ENCODE results near the gene SPOCK1.

Gene SPOCK1

GRCh38 chr5:137200906-137201700 lies 298.0 kb downstream of the SPOCK1 start:
- no peak for TF ChIP-seq FOXP2 (optimal IDR thresholded peaks at IDR 0.05; ENCODE audit: borderline replicate concordance, extremely low read depth, extremely low read length, insufficient read depth)
- TF ChIP-seq SIN3A (IDR thresholded peaks at IDR 0.05; ENCODE audit: borderline replicate concordance, insufficient read depth, low read length): no peak
- TF ChIP-seq POLR2AphosphoS5 (IDR thresholded peaks at IDR 0.05; ENCODE audit: low read depth, low read length): no peak
- TF ChIP-seq TAF1 (IDR thresholded peaks at IDR 0.05; ENCODE audit: borderline replicate concordance, insufficient read depth, low read length): no peak
- no peak for TF ChIP-seq REST (IDR thresholded peaks at IDR 0.05; ENCODE audit: insufficient read depth in 1 of 2, low read depth in 2 of 2, low read length in 2 of 2)

GRCh38 chr5:137199966-137200365 lies 299.2 kb downstream of the SPOCK1 start:
- TF ChIP-seq POLR2AphosphoS5 (IDR thresholded peaks at IDR 0.05; ENCODE audit: low read depth, low read length) (no peak), TAF1 (IDR thresholded peaks at IDR 0.05; ENCODE audit: borderline replicate concordance, insufficient read depth, low read length) (no peak), SIN3A (IDR thresholded peaks at IDR 0.05; ENCODE audit: borderline replicate concordance, insufficient read depth, low read length) (no peak), FOXP2 (optimal IDR thresholded peaks at IDR 0.05; ENCODE audit: borderline replicate concordance, extremely low read depth, extremely low read length, insufficient read depth) (no peak), REST (IDR thresholded peaks at IDR 0.05; ENCODE audit: insufficient read depth in 1 of 2, low read depth in 2 of 2, low read length in 2 of 2) (no peak)

- no peak for TF ChIP-seq TAF1 (IDR thresholded peaks at IDR 0.05; ENCODE audit: borderline replicate concordance, insufficient read depth, low read length)
- TF ChIP-seq POLR2AphosphoS5 (IDR thresholded peaks at IDR 0.05; ENCODE audit: low read depth, low read length): no peak
- TF ChIP-seq SIN3A (IDR thresholded peaks at IDR 0.05; ENCODE audit: borderline replicate concordance, insufficient read depth, low read length): no peak
- no peak for TF ChIP-seq REST (IDR thresholded peaks at IDR 0.05; ENCODE audit: insufficient read depth in 1 of 2, low read depth in 2 of 2, low read length in 2 of 2)
- TF ChIP-seq FOXP2 (optimal IDR thresholded peaks at IDR 0.05; ENCODE audit: borderline replicate concordance, extremely low read depth, extremely low read length, insufficient read depth): no peak
Observed at GRCh38 chr5:137199201-137199600, 299.9 kb downstream of the SPOCK1 start.

DNA sequence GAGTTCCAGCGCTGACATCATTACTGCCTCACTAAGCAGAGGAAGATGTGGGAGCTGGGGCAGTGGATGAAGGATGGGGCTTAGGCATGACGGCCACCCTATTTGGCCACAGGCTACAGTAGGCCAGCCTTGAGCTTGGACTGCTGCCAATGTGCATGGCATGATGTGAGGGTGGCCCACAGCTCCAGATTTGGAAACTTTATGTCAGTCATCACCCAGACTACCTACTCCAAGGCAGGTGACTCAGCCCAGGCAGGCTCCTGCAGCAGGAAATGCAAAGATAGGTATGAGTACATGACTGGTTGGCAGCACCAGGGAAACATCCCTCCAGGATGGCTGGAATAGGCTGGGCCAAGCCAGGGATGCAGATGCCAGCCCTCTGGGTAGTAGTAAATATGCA lies 303.6 kb downstream of the SPOCK1 start:
- TF ChIP-seq REST (IDR thresholded peaks at IDR 0.05; ENCODE audit: insufficient read depth in 1 of 2, low read depth in 2 of 2, low read length in 2 of 2) (no peak), SIN3A (IDR thresholded peaks at IDR 0.05; ENCODE audit: borderline replicate concordance, insufficient read depth, low read length) (no peak), FOXP2 (optimal IDR thresholded peaks at IDR 0.05; ENCODE audit: borderline replicate concordance, extremely low read depth, extremely low read length, insufficient read depth) (no peak), TAF1 (IDR thresholded peaks at IDR 0.05; ENCODE audit: borderline replicate concordance, insufficient read depth, low read length) (no peak), POLR2AphosphoS5 (IDR thresholded peaks at IDR 0.05; ENCODE audit: low read depth, low read length) (no peak)
